Activated T-helper 1 cell treated with anti-CD3 and anti-CD28 coated beads, Interleukin-12 subunit alpha, Interleukin-12 subunit beta, Interleukin-2, Interleukin-4 antibody, amounts not matched to agents 30 ng/mL and 10 ng/mL and 1 ng/mL, durations not matched to agents 14 hours and 24 hours and 36 hours (primary cell): ENCODE measurements around the gene NFIB. TPM values are rescaled to one million over a fixed set of nuclear protein-coding genes. Genes with fewer than 3 reads are reported as not detected.

Experiments
- DNase-seq: peaks from one replicate; pipeline ENCODE4 v3.0.0; 2021; ENCODE audit warnings: low spot score
- H3K27ac Mint-ChIP-seq: one replicate; pipeline ENCODE4 v1.8.0; 2021; ENCODE audit warnings: mild to moderate bottlenecking, mixed read lengths
- H3K27me3 Mint-ChIP-seq: one replicate; pipeline ENCODE4 v1.8.0; 2022; ENCODE audit warnings: mild to moderate bottlenecking, moderate library complexity, mixed read lengths; ENCODE audit not compliant: insufficient read depth
- H3K36me3 Mint-ChIP-seq: one replicate; pipeline ENCODE4 v1.8.0; 2021; ENCODE audit warnings: low read depth, mixed read lengths
- H3K4me1 Mint-ChIP-seq: one replicate; pipeline ENCODE4 v1.8.0; 2021; ENCODE audit warnings: low read depth, mixed read lengths
- H3K4me3 Mint-ChIP-seq: one replicate; pipeline ENCODE4 v1.8.0; 2021; ENCODE audit warnings: mild to moderate bottlenecking, moderate library complexity, mixed read lengths
- H3K9me3 Mint-ChIP-seq: one replicate; pipeline ENCODE4 v1.8.0; 2021; ENCODE audit warnings: mixed read lengths
- intact Hi-C: fragments of 100-400 bp; cut with micrococcal nuclease; formaldehyde crosslinking; loops from one replicate; pipeline ENCODE4 v1.15.1; 2024
- total RNA-seq: library from RNA; stranded (reverse); gene quantifications from 2 replicates; pipeline ENCODE4 v1.2.3, GENCODE V29; 2022

Gene NFIB
- total RNA-seq, 1 donor from 2014 or later = not detected

DNA sequence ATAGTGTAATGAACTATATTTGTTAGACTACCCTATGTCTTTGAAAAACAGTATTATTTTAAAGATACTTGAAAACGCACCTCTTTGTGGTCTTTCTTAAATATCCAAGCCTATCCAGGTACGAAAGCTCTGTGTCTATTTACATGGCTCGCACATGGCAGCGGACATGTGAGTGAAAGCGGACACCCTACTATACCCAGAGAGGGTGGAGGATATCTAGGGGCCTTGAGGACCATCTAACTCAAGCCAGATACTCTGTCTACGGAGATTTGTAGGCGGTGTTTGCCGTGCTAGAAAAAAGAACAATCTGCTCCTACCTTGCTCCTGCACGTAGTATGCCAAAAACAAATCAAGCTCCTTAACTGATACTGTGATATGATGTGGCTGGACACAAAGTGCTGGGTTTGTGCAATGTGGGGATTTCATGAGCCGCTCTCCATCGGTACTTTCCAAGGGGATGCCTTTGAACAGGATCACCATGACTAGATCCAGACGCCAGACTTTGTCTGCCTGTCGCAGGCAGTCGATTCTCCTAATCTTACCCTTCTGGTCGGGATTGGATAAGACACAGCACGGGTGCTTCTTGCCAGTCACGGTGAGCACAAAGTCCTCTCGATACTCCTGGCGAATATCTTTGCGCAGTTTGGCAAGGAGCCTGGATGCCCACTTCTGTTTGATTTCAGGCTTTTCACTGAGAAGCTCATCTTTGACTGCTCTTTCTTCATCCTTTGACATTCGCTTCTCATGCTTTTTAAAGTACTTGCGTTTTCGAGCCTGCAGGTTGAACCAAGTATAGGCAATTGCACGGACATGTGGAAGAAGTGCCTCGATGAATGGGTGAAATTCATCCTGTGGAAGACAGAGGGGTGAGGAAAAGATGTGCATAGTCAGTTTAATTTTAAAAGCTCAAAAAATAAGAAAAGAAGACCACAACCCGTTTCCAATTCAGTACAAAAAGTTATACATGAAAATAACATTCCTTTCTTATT is 7.0 kb downstream of the NFIB start:
- DNase-seq = no peak

DNA sequence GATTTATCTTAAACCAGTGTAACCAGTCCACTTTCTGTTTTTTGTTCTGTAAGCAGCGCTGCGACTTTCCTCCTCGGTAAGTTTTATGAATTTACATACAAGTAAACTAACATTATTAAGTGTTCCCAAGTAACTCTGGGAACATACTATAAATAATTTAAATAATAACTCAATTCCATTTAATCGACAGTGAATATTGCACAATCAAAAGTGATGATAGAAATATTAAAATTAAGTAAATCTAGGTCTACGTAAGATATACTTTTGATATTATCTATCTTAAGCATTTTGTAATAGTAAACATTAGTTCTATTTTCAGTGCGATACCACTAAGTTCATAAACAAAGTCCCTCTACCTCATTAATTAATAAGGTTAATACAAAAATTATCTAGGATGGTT is 7.8 kb downstream of the NFIB start:
- Mint-ChIP-seq H3K4me3 (no peak overlapping the region), H3K27ac (no peak overlapping the region), H3K9me3 (no peaks in the 10 kb centered on the region), H3K4me1 (no peaks in the 10 kb centered on the region), H3K27me3 (peaks cover 36% of the 10 kb centered on the region), H3K36me3 (no peaks in the 10 kb centered on the region)
- intact Hi-C loops = no loop called here
- no peak for DNase-seq

More for the DNA sequence above, 7.0 kb downstream of the NFIB start:
- intact Hi-C loops = no loop called here
- no peak overlapping the region for H3K4me3 Mint-ChIP-seq
- H3K9me3 Mint-ChIP-seq = no peaks in the 10 kb centered on the region
- H3K4me1 Mint-ChIP-seq = no peaks in the 10 kb centered on the region
- H3K27me3 Mint-ChIP-seq = peaks cover 41% of the 10 kb centered on the region
- no peaks in the 10 kb centered on the region for H3K36me3 Mint-ChIP-seq
- no peak overlapping the region for H3K27ac Mint-ChIP-seq

DNA sequence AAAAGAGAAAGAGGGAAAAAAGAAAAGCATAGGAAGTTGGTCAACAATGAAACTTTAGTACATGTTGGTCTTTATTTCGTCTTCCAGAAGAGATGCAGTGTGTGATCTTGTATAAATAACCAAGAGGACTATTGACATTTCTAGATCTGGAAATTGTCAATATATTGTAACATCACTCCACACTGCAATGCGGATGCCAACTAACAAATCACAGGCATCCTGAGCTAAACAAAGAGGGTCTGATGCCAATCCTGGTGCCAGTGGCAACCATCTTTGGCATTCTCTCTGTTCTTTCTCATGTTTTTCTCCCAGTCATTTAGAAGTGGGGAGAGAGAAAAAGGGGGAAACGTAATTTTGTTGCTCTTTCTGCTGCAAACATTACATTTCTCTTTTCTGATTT is 9.7 kb downstream of the NFIB start:
- Mint-ChIP-seq H3K36me3 (no peaks in the 10 kb centered on the region), H3K27me3 (peaks cover 34% of the 10 kb centered on the region), H3K4me1 (no peaks in the 10 kb centered on the region), H3K27ac (no peak overlapping the region), H3K9me3 (no peaks in the 10 kb centered on the region), H3K4me3 (no peak overlapping the region)
- DNase-seq = no peak
- intact Hi-C loops = no loop called here

DNA sequence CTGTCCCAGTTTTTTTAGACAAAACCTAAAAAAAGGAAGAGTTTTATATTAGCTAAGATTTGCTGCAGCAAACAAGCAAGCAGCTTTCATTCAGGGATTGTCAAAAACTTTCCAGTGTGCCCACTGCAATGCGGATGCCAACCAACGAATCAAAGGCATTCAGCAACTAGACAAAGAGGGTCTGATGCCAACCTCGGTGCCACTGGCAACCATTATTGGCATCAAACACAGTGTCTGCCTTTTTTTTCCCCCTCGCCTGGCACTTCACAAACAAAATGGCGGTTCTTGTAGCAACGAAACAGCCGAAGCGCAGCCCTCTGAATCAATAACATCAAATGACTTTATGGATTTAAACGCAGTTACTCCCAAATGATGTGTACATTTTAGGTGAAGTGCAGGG is 10.4 kb downstream of the NFIB start:
- no peak overlapping the region for H3K27ac Mint-ChIP-seq

DNA sequence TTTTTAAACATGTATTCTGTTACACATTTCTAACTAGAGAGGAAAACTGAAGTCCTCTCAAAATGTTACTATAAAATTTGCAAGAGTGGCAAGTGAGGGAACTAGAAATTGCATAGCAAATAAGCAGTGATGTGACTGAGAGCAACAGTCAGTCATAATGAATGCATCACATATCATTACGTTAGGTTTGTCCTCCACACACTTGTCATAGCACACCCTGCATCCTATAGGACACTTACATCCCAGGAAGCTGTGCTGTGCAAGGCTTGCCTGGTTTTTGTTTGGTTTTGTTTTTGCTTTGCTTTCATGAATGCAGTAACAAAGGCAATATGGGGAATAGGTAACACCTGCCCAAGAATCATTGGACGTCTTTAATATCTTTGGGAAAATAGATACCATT is 10.8 kb downstream of the NFIB start:
- intact Hi-C loops = no loop called here
- H3K27ac Mint-ChIP-seq = no peak overlapping the region
- H3K4me1 Mint-ChIP-seq = no peaks in the 10 kb centered on the region
- H3K4me3 Mint-ChIP-seq = no peak overlapping the region
- H3K36me3 Mint-ChIP-seq = no peaks in the 10 kb centered on the region
- peaks cover 36% of the 10 kb centered on the region for H3K27me3 Mint-ChIP-seq
- no peaks in the 10 kb centered on the region for H3K9me3 Mint-ChIP-seq
- DNase-seq = no peak

More for the DNA sequence above, 10.4 kb downstream of the NFIB start:
- Mint-ChIP-seq H3K27me3 (peaks cover 33% of the 10 kb centered on the region), H3K36me3 (no peaks in the 10 kb centered on the region), H3K4me3 (no peak overlapping the region), H3K9me3 (no peaks in the 10 kb centered on the region), H3K4me1 (no peaks in the 10 kb centered on the region)
- intact Hi-C loops = no loop called here
- DNase-seq = no peak

DNA sequence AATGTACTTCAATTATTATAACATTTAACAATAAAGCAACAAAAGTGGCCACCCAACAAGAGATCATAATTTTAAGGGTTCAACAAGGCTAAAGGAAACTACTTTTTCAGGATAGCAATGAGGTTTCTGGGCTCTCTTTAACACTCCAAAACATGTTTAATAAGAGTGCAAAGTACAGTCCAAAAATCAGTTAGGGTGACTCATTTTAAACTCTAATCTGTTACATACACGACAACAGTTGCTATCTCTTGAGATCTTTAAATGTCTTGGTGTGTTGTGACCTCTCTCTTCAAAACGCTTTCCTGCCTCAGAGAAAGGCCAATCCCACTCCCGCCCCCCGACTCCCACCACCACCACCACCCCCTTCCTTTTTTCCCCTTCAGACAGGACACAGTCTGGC is 11.5 kb downstream of the NFIB start:
- Mint-ChIP-seq H3K9me3 (no peaks in the 10 kb centered on the region), H3K27ac (no peak overlapping the region), H3K36me3 (no peaks in the 10 kb centered on the region), H3K4me1 (no peaks in the 10 kb centered on the region), H3K27me3 (peaks cover 36% of the 10 kb centered on the region), H3K4me3 (no peak overlapping the region)
- intact Hi-C loops = no loop called here
- DNase-seq = no peak

DNA sequence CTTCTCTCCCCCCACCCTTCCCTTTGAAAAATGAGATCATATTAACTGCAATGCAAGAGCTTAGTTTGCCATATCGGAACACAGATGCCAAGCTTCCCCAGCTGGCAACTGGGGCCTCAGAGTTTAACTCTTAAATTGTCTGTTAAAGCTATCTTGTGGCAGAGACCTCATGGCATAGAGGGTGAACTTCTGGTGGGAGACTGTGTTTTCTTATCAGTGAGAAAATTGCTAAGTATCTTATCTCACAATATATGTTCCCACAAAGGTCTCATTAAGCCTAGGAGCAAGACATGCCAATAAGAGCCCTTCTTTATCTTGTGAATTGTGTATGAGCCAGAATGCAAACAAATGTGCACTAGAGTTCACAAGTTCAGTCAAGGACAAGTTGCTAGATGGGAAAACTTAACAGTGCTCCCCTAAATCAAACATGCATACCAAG is 12.3 kb downstream of the NFIB start:
- H3K36me3 Mint-ChIP-seq = no peaks in the 10 kb centered on the region
- H3K9me3 Mint-ChIP-seq = no peaks in the 10 kb centered on the region
- H3K27ac Mint-ChIP-seq = no peak overlapping the region
- H3K4me1 Mint-ChIP-seq = no peaks in the 10 kb centered on the region
- intact Hi-C loops = no loop called here
- H3K4me3 Mint-ChIP-seq = no peak overlapping the region
- peaks cover 28% of the 10 kb centered on the region for H3K27me3 Mint-ChIP-seq
- DNase-seq = no peak

DNA sequence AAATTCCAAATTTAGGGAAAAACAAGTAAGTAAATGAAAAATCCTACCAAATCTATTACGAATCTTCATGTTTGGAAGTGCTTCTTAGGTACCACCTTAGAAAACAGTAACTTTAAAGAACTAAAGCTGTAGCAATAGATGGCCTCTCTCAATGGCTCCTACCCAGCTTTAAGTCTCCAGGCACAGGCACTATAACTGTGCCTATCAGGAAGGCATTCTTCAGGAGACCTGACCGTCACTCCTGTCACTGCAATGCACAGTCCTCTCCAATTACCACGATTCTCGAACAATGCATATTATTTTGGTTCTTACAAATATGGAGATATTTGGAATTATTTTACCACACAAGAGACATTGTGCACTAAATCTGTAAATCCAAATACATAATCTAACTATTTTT is 12.9 kb downstream of the NFIB start:
- intact Hi-C loops = no loop called here
- H3K4me1 Mint-ChIP-seq = no peaks in the 10 kb centered on the region
- no peak overlapping the region for H3K4me3 Mint-ChIP-seq
- no peak for DNase-seq
- no peaks in the 10 kb centered on the region for H3K9me3 Mint-ChIP-seq
- no peaks in the 10 kb centered on the region for H3K36me3 Mint-ChIP-seq
- no peak overlapping the region for H3K27ac Mint-ChIP-seq
- H3K27me3 Mint-ChIP-seq = peaks cover 28% of the 10 kb centered on the region

DNA sequence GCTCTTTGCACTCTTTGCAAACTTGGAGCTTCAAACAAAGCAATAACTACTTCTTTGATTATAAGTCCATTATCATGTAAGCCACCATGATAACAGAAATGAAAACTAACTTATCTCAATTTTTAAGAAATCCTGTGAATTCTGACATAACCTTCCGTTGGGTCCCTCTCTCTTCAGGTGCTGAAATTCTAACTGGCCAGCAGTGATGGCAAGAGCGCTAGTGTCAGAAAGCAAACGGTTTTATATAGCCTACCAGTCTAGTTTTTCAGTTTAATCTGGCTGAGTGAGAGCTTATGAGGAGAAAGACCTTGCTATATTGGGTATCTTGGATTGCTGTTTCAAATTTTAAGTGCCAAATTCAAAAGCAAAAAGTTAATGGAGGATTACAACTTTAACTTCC is 13.4 kb downstream of the NFIB start:
- no peak for DNase-seq

DNA sequence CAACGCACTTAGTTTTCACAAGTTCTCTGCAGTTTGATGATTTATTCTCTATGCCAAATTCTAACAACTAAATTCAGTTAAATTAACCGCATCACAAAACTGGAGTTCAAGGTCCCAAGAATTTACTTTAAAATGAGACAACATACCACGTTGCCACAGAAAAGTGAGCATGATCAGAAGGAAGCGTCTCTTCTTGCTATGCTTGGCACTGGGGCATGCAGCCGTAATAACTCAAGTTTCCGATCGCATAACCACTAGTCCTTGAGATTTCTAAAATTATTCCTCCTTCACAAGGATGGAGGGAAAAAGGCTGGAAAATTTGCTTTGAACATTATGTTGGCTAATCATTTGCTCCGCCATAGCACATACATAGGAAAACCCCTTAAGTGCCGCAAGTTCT is 13.9 kb downstream of the NFIB start:
- Mint-ChIP-seq H3K27me3 (peaks cover 28% of the 10 kb centered on the region), H3K36me3 (no peaks in the 10 kb centered on the region), H3K9me3 (no peaks in the 10 kb centered on the region), H3K4me1 (no peaks in the 10 kb centered on the region), H3K27ac (no peak overlapping the region), H3K4me3 (no peak overlapping the region)
- intact Hi-C loops = no loop called here
- no peak for DNase-seq

More for the DNA sequence above, 13.4 kb downstream of the NFIB start:
- Mint-ChIP-seq H3K36me3 (no peaks in the 10 kb centered on the region), H3K27me3 (peaks cover 28% of the 10 kb centered on the region), H3K4me1 (no peaks in the 10 kb centered on the region), H3K4me3 (no peak overlapping the region), H3K27ac (no peak overlapping the region), H3K9me3 (no peaks in the 10 kb centered on the region)
- intact Hi-C loops = no loop called here

DNA sequence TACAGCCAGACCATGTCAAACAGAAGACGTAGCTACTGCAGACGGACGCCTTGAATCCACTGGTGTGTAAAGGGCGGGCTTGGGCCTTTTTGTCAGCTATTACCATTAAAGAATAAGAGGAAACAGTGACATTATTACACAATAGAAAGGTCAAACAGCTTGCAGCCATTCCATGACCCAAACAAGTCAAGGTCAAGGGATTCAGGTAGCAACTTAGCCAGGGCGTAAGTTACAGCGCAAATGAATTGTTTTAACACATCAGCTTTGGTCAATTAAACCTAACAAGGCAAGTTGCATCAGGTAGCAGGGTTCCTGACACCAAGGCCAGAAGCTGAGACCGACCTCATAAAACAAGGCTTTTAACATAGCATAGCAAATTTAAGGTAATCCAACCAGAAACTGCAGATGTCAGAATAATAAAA is 15.3 kb downstream of the NFIB start:
- Mint-ChIP-seq H3K4me3 (no peak overlapping the region), H3K27me3 (peaks cover 17% of the 10 kb centered on the region), H3K36me3 (no peaks in the 10 kb centered on the region)

DNA sequence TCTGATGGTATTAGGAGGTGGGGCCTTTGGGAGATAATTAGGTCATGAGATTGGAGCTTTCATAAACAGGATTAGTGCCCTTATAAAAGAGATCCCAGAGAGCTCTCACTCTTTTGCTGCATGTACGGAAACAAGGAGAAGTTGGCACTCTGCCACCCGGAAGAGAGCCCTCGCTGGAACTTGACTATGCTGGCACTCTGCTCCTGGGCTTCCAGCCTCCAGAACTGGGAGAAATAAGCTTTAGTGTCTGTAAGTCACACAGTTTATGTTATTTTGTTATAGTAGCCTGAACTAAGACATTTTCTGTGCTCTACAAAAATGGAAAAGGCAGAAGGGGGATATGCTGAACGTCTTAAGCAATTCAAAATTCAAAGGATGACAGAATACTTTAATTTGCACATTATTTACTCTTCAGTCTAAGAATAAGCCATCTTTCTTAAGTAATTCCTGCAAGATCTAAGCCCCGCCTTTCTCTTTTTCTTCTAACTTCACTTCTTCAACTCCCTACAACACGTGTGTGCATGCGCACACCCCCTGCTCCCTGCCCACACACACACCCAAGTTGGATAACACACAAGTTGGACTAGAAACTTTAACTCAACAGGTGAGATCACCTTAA is 17.3 kb downstream of the NFIB start:
- Mint-ChIP-seq H3K36me3 (no peaks in the 10 kb centered on the region), H3K4me1 (no peaks in the 10 kb centered on the region), H3K27me3 (peaks cover 11% of the 10 kb centered on the region), H3K9me3 (no peaks in the 10 kb centered on the region), H3K4me3 (no peak overlapping the region), H3K27ac (no peak overlapping the region)
- no peak for DNase-seq
- intact Hi-C loops = no loop called here

More for the DNA sequence above, 15.3 kb downstream of the NFIB start:
- no peak for DNase-seq
- no peaks in the 10 kb centered on the region for H3K4me1 Mint-ChIP-seq
- no peak overlapping the region for H3K27ac Mint-ChIP-seq
- H3K9me3 Mint-ChIP-seq = no peaks in the 10 kb centered on the region
- intact Hi-C loops = no loop called here

DNA sequence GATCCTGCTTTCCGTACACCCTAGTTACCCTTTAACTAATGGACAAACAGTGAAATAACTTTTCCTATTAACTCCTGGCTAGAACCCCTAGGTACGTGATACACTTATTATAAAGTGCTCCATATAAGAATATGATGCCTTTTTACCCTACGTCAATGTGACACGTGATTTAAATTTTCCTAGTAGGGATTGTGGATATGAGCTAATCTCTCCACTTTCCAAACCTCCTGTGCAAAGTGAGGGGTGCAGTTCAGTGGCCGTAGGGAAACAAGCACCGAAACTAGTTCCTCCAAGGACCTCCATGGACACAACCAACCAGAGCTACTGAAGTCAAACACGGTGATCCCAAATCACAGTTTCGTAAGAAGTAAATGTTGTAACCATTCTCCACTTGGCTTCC is 19.3 kb downstream of the NFIB start:
- H3K36me3 Mint-ChIP-seq = no peaks in the 10 kb centered on the region
- intact Hi-C loops = no loop called here
- H3K4me1 Mint-ChIP-seq = no peaks in the 10 kb centered on the region
- DNase-seq = no peak
- H3K27ac Mint-ChIP-seq = no peak overlapping the region
- no peaks in the 10 kb centered on the region for H3K9me3 Mint-ChIP-seq
- H3K4me3 Mint-ChIP-seq = no peak overlapping the region
- peaks cover 9% of the 10 kb centered on the region for H3K27me3 Mint-ChIP-seq
